ENCODE measurements around the gene GPR3.
A peak's percentile ranks its signal among the peaks of the same experiment; 100 is the strongest.
"Not testable (repeated sequence)": the region's sequence is repeated elsewhere in the genome, so short reads cannot be mapped to it uniquely, and the experiment has no call there.

The GPR3 gene

DNA sequence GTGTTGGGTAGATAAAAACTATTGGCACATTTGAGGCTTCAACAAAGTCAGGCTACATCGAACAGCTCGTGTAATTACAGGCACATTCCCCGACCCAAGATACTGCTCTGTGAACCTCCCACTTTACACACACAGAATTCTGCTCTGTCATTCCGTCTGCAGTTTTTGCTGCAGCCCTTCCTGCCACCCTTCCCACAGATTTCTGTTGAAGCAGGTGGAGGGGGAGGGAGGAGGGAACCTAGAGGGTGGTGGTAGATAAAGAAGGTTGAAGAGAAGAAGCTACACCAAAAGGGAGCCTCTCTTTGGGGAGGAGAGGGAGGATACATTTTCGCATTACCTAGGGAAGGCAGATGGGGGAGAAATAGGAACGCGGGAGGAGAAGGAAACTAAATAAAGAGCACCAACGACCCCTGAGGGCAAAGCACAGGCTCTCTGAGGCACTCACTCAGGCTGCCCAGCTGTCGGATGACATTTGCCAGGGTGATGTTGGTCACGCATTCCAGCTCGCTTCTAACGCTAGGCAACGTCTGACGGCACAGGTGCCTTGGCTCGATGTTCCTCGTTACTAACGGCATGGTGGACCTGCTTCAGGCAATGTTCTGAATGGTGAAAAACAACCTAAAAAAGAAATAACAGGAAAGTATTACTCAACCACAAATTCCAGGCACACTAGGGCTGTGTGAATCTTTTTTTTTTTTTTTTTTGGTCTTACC lies 36.0 kb downstream of the GPR3 start:
- DNase-seq (ENCODE audit: low read depth): no peak

DNA sequence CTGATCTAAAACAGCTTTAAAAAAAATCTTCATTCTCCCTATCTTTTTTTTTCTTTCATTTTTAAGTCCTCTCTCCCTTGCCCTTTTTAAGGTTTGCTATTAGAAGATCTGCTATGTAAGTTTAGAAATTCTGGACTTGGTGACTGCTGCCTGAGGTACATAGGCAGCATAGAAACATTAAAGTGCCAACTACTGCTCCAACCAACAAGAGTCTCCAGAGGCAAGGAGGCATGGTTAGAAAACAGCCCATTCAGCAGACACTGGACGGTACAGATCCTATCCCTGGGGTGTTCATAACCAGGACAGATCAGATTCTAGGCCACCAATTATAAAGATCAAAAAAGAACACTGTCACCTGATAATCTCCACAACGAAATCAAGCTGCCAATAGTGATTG lies 36.6 kb downstream of the GPR3 start:
- no peak for DNase-seq (ENCODE audit: low read depth)

- DNase-seq (ENCODE audit: low read depth): no peak
These were observed 38.6 kb downstream of the GPR3 start for GRCh38 chr1:27430903-27431600.

DNA sequence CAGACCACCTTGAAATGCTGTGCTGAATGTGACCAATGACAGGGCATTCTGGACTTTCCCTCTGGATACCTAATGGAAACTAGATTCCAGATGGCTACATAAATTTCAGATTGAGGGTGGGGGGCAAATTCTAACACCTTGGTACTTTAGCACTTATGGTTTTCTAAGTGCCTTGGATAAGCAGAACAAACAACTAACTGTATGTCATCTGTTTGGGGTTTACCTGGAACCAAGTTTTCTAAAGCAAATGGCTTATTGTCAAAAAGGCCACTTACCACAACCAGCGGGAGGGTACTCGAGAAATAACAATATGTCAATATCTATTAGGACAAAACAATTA lies 39.1 kb downstream of the GPR3 start:
- DNase-seq (ENCODE audit: low read depth): no peak

DNA sequence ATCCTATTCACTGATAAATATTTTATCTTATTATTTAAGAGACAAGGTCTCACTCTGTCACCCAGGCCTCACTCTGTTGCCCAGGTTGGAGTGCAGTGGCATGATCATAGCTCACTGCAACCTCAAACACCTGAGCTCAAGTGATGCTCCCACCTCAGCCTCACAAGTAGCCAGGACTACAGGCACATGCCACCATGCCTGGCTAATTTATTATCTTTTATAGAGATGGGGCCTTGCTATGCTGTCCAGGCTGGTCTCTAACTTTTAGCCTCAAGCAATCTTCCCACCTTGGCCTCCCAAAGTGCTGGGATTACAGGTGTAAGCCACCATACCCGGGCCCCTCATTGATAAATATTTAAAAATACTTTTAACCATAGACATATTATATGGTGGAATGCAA lies 40.3 kb downstream of the GPR3 start:
- not testable (repeated sequence) for DNase-seq (ENCODE audit: low read depth)

DNA sequence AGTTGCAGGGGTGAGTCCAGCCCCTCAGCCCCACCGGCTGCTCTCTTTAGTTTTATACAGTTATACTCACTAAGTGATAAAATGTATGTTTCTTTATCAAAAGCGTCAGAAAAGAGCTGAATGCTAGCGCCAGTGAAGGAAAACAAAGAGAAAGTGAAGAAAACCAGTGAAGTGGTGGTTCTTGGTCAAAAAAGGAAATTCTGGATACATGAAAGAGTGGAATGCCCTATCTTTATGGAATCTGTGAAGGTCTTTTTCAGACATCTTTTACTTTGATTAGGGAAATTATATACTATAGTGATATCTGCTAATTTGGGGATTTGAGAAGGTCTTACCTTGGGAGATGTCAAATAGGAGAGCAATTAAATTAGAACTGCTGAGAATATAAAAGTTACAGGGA lies 41.3 kb downstream of the GPR3 start:
- DNase-seq (ENCODE audit: low read depth): no peak

- DNase-seq (ENCODE audit: low read depth): no peak
These were observed 43.3 kb downstream of the GPR3 start for GRCh38 chr1:27435566-27436203.

DNA sequence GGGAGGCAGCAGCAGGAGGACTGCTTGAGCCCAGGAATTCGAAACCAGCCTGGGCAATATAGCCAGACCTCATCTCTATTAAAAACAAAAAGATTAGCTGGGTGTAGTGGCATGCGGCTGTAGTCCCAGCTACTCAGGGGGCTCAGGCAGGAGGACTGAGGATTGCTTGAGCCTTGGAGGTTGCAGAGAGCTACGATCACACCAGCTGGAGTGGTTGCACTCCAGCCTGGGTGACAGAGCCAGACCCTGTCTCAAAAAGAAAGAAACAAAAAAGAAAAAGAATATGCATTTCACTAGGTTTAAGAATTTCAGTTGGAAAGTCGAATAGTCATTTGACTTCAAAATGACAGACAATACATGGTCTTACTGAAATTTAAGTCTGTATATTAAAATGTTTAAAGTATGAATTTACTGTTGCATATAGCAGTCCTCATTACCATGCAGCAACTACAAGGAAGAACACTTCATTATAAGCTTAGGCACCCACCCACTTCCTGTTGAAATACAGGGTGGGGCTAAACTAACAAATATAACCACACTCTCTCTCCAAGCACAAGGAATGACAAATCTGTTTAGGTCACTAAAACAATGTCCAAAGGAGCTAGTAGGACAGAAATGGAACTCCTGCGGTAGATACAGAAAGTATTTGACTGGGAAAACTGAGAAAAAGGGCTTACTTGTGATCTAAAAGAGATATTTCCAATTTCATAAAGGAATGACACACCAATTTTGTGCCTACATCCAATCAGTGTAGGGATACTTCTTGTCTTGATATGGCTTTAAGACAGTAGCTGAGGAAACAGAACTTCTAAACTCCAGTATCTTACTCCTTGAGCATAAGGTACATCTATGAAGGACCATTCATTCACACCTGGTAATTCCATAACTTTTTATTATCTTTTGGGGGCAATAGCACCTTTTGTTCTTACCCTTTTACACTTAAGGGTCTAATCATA lies 44.1 kb downstream of the GPR3 start:
- DNase-seq (ENCODE audit: low read depth): peak; percentile 46

- no peak for DNase-seq (ENCODE audit: low read depth)
These were observed 46.2 kb downstream of the GPR3 start for GRCh38 chr1:27438621-27439061.

DNA sequence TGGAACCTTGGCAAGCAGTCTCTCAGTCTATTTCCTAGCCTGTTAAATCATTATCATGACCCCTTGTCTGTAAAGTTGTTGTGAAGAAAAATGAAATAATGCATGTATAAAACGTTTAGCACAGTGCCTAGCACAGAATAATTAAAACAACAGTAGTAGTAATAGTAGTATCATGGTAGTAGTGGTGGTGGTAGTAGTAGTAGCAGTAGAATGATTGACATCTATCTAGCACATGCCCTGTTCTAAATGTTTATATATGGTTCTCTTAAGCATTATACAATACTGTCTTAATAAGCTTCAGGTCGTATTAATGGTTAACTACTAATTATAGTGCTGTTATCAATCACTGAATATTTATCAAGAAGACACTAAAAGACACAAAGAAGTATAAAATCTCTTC lies 46.7 kb downstream of the GPR3 start:
- no peak for DNase-seq (ENCODE audit: low read depth)

- no peak for DNase-seq (ENCODE audit: low read depth)
These were observed 52.2 kb downstream of the GPR3 start for GRCh38 chr1:27444632-27445031.

Data from amniotic epithelial cell (primary cell).